CD4-positive, alpha-beta T cell treated with Interleukin-10 for 1 hour (primary cell): ENCODE measurements around the gene MGAT5B.
"Not testable (repeated sequence)": the region's sequence is repeated elsewhere in the genome, so short reads cannot be mapped to it uniquely, and the experiment has no call there.

ENCODE experiments used
- DNase-seq: peaks from one replicate; pipeline ENCODE4 v3.0.0-alpha.2; 2020

MGAT5B gene

GRCh38 chr17:76955191-76955590 lies 87.0 kb downstream of the MGAT5B start:
- no peak for DNase-seq

GRCh38 chr17:76956846-76957540 lies 88.8 kb downstream of the MGAT5B start:
- no peak for DNase-seq

- DNase-seq, result no peak
These were observed 89.7 kb downstream of the MGAT5B start for GRCh38 chr17:76957678-76958464.

GRCh38 chr17:76958974-76959373 lies 90.8 kb downstream of the MGAT5B start:
- no peak for DNase-seq

- no peak for DNase-seq
These were observed 93.7 kb downstream of the MGAT5B start for GRCh38 chr17:76961869-76962268.

- DNase-seq, result no peak
These were observed 94.7 kb downstream of the MGAT5B start for GRCh38 chr17:76962858-76963257.

GRCh38 chr17:76966016-76966415 lies 97.8 kb downstream of the MGAT5B start:
- DNase-seq, result no peak

- DNase-seq, result no peak
These were observed 98.4 kb downstream of the MGAT5B start for GRCh38 chr17:76966486-76967181.

- DNase-seq, result no peak
These were observed 99.6 kb downstream of the MGAT5B start for GRCh38 chr17:76967762-76968161.

- peak; percentile 41 for DNase-seq
These were observed 100.7 kb downstream of the MGAT5B start for GRCh38 chr17:76968707-76969597.

- no peak for DNase-seq
These were observed 101.5 kb downstream of the MGAT5B start for GRCh38 chr17:76969598-76970172.

GRCh38 chr17:76970228-76970627 lies 102.0 kb downstream of the MGAT5B start:
- not testable (repeated sequence) for DNase-seq

- DNase-seq, result no peak
These were observed 103.9 kb downstream of the MGAT5B start for GRCh38 chr17:76972046-76972641.

GRCh38 chr17:76973040-76973439 lies 104.8 kb downstream of the MGAT5B start:
- no peak for DNase-seq

- DNase-seq, result no peak
These were observed 106.5 kb downstream of the MGAT5B start for GRCh38 chr17:76974721-76975120.

- DNase-seq, result not testable (repeated sequence)
These were observed 109.8 kb downstream of the MGAT5B start for GRCh38 chr17:76978050-76978449.

GRCh38 chr17:76981545-76982295 lies 113.5 kb downstream of the MGAT5B start:
- no peak for DNase-seq

GRCh38 chr17:76982408-76983074 lies 114.3 kb downstream of the MGAT5B start:
- DNase-seq, result peak; percentile 12

GRCh38 chr17:76983075-76983775 lies 115.0 kb downstream of the MGAT5B start:
- DNase-seq, result no peak

- no peak for DNase-seq
These were observed 118.2 kb downstream of the MGAT5B start for GRCh38 chr17:76986365-76986764.
